Bronchial epithelial cell (primary cell): ENCODE data around the gene NMNAT2. TPM values are rescaled to one million over a fixed set of nuclear protein-coding genes. Genes with fewer than 3 reads are reported as not detected.

ENCODE experiments used
- DNase-seq: peaks from one replicate; pipeline ENCODE4 v3.0.0-alpha.2; 2010; ENCODE audit warnings: low read depth
- FAIRE-seq: peaks from 2 replicates; lab custom pipeline; 2011; peaks lifted over from hg19 to GRCh38; lab: Jason Lieb, UNC
- H3K27me3 ChIP-seq: 2 replicates; pipeline ENCODE4 v1.5.1; 2011; ENCODE audit warnings: low read length; ENCODE audit not compliant: control insufficient read depth, insufficient read depth
- H3K36me3 ChIP-seq: 2 replicates; pipeline ENCODE4 v1.5.1; 2011; ENCODE audit warnings: low read length; ENCODE audit not compliant: control insufficient read depth, insufficient read depth
- H3K4me3 ChIP-seq: 2 replicates; pipeline ENCODE4 v1.5.1; 2011; ENCODE audit warnings: mild to moderate bottlenecking, low read depth, low read length, control low read depth
- CTCF ChIP-seq: IDR thresholded peaks from 2 replicates; pipeline ENCODE4 v1.5.1; 2011; ENCODE audit warnings: mild to moderate bottlenecking, moderate library complexity, low read length, control low read depth, inconsistent platforms; ENCODE audit not compliant: insufficient read depth, severe bottlenecking
- total RNA-seq: library from RNA; depleted of rRNA; stranded (reverse); fragments of >200 nt; gene quantifications from 2 replicates; pipeline ENCODE4 v1.2.1, GENCODE V29; 2014

The NMNAT2 gene
- total RNA-seq, 1 donor from 2014 or later, result 0.26 TPM

- no peak for TF ChIP-seq CTCF
- FAIRE-seq, result no peak
- no peaks in the 10 kb centered on the region for H3K27me3 ChIP-seq
- no peaks in the 10 kb centered on the region for H3K36me3 ChIP-seq
- no peak for DNase-seq
- H3K4me3 ChIP-seq, result no peak overlapping the region
Measured at GRCh38 chr1:183284086-183284485, 134.1 kb downstream of the NMNAT2 start.

GRCh38 chr1:183283286-183283685, 134.9 kb downstream of the NMNAT2 start:
- H3K27me3 ChIP-seq, result no peaks in the 10 kb centered on the region
- no peak for TF ChIP-seq CTCF
- FAIRE-seq, result no peak
- DNase-seq, result peak; percentile 63
- H3K36me3 ChIP-seq, result no peaks in the 10 kb centered on the region
- H3K4me3 ChIP-seq, result no peak overlapping the region

GRCh38 chr1:183282101-183282855, 135.9 kb downstream of the NMNAT2 start:
- Histone ChIP-seq H3K36me3 (no peaks in the 10 kb centered on the region), H3K27me3 (no peaks in the 10 kb centered on the region), H3K4me3 (no peak overlapping the region)
- DNase-seq (no peak), FAIRE-seq (no peak)
- TF ChIP-seq CTCF, result no peak

GRCh38 chr1:183281553-183282091, 136.6 kb downstream of the NMNAT2 start:
- TF ChIP-seq CTCF, result peak; percentile 84
- FAIRE-seq, result no peak
- no peaks in the 10 kb centered on the region for H3K36me3 ChIP-seq
- H3K27me3 ChIP-seq, result no peaks in the 10 kb centered on the region
- peak; percentile 88 for DNase-seq
- H3K4me3 ChIP-seq, result no peak overlapping the region

GRCh38 chr1:183281039-183281438, 137.1 kb downstream of the NMNAT2 start:
- Histone ChIP-seq H3K4me3 (no peak overlapping the region), H3K27me3 (no peaks in the 10 kb centered on the region), H3K36me3 (no peaks in the 10 kb centered on the region)
- TF ChIP-seq CTCF, result peak; percentile 34
- peak; percentile 49 for DNase-seq
- no peak for FAIRE-seq
